ENCODE measurements around the gene SLC30A4. TPM values are rescaled to one million over a fixed set of nuclear protein-coding genes. Genes with fewer than 3 reads are reported as not detected.

Gene SLC30A4, protein sequence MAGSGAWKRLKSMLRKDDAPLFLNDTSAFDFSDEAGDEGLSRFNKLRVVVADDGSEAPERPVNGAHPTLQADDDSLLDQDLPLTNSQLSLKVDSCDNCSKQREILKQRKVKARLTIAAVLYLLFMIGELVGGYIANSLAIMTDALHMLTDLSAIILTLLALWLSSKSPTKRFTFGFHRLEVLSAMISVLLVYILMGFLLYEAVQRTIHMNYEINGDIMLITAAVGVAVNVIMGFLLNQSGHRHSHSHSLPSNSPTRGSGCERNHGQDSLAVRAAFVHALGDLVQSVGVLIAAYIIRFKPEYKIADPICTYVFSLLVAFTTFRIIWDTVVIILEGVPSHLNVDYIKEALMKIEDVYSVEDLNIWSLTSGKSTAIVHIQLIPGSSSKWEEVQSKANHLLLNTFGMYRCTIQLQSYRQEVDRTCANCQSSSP
- 1 to 10 TPM; 2.9 to 6.4 (median 4.0) TPM for polyA plus RNA-seq

DNA sequence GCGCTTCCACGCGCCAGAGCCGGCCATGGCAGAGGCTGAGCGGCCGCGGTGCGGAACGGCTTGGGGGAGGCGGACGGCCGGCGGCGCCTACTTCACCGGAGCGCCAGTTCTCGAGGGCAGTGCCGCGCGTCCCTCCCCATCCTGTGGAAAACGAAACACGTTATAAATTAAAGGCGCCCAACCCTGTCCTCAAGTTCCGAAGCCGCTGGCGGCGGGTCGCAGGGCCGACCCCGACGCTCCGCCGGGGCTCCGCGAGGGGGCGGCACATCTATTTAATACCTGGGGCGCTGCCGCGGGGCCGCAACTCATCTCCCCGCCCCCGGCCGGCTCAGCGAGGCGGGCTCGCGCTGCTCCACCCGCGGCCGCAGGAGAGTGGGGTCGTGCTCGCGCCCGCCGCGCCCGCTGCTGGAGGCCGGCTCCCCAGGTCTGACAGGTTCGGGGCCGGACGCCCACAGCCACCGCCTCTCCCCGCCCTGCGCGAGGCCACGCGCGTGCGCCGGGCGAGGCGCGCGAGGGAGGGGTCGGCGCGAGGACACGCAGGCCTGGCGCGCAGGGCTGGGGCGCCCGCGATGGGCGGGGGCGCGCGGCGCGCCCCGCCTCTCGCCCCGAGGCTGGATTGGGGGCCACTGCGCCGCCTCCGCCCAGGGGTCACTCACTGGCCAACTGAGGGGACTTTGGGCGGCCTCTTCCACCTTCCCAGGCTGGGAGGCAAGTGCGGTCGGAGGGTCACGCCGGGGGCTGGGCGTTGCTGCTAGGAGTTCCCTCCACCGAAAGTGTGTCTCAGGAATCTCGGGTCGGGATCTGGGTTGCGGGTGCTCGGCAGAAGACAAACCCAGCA lies at the start of gene SLC30A4:
TSS of gene SLC30A4 (minus strand) at position 428 of the 838 bp plus-strand sequence. CDS start at position 27, 401 bp downstream.
- peaks cover 0 to 9% (median 5%) of the 10 kb centered on the region in 3 donors for H3K27me3 Mint-ChIP-seq (ENCODE audit: low read depth in 3 of 3)
- peaks cover 5 to 14% (median 5%) of the 10 kb centered on the region in 3 donors for H3K36me3 Mint-ChIP-seq
- peak within 1 kb of the TSS; percentile 86 to 94 (median 90) for H3K27ac Mint-ChIP-seq
- peaks cover 27 to 48% of the 10 kb centered on the region in 2 donors for H3K4me1 Mint-ChIP-seq
- peak within 1 kb of the TSS; percentile 92 to 97 (median 94) for H3K4me3 Mint-ChIP-seq
- DNase-seq, result peak; percentile 84 to 85 (median 84)
- H3K9me3 Mint-ChIP-seq, result no peaks in the 10 kb centered on the region

DNA sequence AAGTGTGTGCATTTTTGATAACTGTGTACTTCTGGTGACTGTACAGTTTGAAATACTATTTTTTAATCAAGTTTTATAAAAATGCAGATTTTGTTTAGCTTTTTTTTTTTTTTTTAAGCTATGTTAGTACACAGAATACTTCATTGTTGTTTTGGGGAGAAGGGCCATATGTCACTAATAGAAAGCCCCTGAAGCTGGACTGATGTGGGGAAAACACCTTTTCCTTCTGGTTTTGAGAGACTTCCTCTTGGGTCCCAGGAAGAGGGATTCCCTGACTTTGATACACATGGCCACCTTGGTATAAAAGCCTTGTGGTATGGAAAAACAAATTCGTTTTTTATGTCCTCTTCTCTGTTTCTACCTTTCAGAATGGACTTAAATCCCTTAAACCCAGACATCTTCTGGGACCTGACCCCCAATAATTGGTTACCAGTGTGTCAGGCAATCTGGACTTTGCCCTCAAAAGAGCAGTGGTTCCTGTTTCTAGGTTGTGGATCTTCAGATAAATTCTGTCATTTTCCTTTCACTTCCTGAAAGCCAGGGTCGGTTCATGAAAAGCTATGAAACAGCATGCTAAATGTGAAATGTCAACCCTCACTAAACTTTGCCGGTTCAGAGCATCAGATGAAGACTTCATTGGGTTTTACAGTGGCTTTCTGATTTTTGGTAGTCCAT lies 33.5 kb upstream of the SLC30A4 start:
- H3K9me3 Mint-ChIP-seq, result no peaks in the 10 kb centered on the region
- no peak overlapping the region for H3K27ac Mint-ChIP-seq
- no peak for DNase-seq
- no peak overlapping the region for H3K4me3 Mint-ChIP-seq
- no peaks in the 10 kb centered on the region for H3K4me1 Mint-ChIP-seq
- no peaks in the 10 kb centered on the region for H3K36me3 Mint-ChIP-seq
- peaks cover 5 to 11% (median 6%) of the 10 kb centered on the region in 3 donors for H3K27me3 Mint-ChIP-seq (ENCODE audit: low read depth in 3 of 3)

DNA sequence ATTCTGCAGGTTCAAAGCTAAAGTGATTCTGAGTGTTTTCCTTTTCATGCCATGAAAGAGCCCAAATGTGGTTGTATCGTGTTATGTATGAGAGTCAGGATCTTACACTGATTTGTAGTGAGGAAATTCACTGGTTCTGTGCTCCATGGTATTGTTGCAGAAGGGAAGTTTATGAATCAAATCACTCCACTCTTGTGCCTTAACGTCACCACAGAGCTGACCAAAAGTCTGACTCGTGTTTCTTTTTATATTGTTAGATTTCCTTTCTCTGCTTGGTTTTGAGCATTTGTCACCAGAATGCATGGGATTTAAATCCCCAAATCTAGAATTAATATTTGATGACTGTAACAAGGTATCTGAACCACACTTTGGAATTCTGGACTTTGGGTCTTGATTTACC lies 29.1 kb upstream of the SLC30A4 start:
- no peak overlapping the region for H3K4me3 Mint-ChIP-seq

DNA sequence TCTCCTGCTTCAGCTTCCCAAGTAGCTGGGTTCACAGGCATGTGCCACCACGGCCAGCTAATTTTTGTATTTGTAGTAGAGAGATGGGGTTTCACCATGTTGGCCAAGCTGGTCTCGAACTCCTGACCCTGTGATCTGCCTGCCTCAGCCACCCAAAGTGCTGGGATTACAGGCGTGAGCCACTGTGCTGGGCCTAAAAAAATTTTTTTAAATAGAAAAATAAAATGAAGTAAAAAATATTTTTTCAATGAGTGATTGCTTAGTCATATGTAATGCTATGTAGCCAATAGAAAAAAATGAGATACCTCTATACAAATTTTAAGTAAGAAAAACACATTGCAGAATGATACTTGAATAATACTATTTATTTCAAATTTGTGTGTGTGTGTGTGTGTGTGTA lies 27.9 kb upstream of the SLC30A4 start:
- Mint-ChIP-seq H3K27me3 (ENCODE audit: low read depth in 3 of 3) (peaks cover 2 to 13% (median 9%) of the 10 kb centered on the region in 3 donors), H3K9me3 (no peaks in the 10 kb centered on the region), H3K27ac (no peak overlapping the region), H3K36me3 (no peaks in the 10 kb centered on the region), H3K4me1 (no peaks in the 10 kb centered on the region), H3K4me3 (no peak overlapping the region)
- no peak for DNase-seq

More for the DNA sequence above, 29.1 kb upstream of the SLC30A4 start:
- no peak for DNase-seq
- Mint-ChIP-seq H3K9me3 (no peaks in the 10 kb centered on the region), H3K4me1 (no peaks in the 10 kb centered on the region), H3K27ac (no peak overlapping the region), H3K36me3 (no peaks in the 10 kb centered on the region), H3K27me3 (ENCODE audit: low read depth in 3 of 3) (peaks cover 6 to 13% (median 9%) of the 10 kb centered on the region in 3 donors)

DNA sequence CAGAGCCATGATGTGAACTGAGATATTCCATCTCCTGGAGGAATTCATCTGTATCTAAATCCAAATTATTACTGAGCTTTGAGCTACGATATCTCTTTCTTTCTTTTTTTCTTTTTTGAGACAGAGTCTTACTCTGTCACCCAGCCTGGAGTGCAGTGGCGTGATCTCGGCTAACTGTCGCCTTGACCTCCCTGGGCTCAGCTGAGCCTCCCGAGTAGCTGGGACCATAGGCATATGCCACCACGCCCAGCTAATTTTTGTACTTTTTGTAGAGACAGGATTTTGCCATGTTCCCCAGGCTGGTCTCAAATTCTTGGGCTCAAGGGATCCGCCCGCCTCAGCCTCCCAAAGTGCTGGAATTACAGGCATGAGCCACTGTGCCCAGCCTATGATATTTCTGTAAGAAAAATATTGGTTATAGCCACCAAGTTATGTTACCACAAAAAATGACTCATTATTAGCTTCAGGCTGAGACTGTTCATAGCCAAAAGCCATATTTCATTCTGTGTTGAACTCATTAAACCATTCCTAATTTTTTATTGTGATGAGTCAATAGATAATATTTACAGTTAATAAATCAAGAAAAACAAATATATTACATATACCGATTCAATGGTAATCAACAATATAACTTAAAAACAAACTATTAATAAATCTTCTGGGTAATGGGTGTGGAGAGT lies 27.1 kb upstream of the SLC30A4 start:
- H3K27ac Mint-ChIP-seq, result no peak overlapping the region
- DNase-seq, result no peak
- peaks cover 0 to 12% (median 9%) of the 10 kb centered on the region in 3 donors for H3K27me3 Mint-ChIP-seq (ENCODE audit: low read depth in 3 of 3)
- H3K9me3 Mint-ChIP-seq, result no peaks in the 10 kb centered on the region
- H3K36me3 Mint-ChIP-seq, result no peaks in the 10 kb centered on the region
- no peaks in the 10 kb centered on the region for H3K4me1 Mint-ChIP-seq
- no peak overlapping the region for H3K4me3 Mint-ChIP-seq

DNA sequence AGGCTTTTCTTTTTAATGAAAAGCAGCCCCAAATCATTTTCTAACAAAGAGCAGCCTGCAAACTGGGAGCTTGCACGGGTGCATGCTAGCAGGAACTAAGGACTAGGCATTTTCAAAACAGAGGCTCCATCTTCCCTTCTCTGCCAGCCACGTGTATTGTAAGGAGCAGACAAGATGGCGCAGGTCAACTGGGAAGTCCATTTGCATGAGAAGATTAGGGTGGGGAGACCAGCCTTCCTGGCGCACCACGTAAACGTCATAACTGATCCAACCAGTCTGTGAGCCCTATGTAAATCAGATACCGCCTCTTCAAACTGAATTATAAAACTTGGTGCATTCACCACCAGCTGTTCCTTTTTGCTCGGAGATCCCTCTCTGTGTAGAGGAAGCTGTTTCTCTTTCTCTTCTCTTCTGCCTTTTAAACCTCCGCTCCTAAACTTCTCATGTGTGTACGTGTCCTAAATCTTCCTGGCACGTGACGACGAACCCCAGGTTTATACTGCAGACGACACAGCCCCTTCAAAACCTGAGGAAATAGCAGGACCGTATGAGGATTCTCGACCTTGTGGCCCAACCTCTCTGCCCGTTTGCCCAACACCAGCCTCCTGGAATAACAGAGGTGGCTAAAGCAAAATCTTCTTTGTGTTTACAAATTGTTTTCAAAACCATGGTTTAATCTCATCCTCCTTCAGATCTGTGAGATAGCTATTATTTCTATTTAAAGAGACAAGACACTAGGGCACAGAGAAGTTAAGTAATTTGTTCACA lies 26.4 kb upstream of the SLC30A4 start:
- Mint-ChIP-seq H3K4me1 (no peaks in the 10 kb centered on the region), H3K9me3 (no peaks in the 10 kb centered on the region), H3K4me3 (no peak overlapping the region), H3K27me3 (ENCODE audit: low read depth in 3 of 3) (peaks cover 0 to 9% (median 5%) of the 10 kb centered on the region in 3 donors), H3K27ac (no peak overlapping the region), H3K36me3 (no peaks in the 10 kb centered on the region)
- no peak for DNase-seq

DNA sequence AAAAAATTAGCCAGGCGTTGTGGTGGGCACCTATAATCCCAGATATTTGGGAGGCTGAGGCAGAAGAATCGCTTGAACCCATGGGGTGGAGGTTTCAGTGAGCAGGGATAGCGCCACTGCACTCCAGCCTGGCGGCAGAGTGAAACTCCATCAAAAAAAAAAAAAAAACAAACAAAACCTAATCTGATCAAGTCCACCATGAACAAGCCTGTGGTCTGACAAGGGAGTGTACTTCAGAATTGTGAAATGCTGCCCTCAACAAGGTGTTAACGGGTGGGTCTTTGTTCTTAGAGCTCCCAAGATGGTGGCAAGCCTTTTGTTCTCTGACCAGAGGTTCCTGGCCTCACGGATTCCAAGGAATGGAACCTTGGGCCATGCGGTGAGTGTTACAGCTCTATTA lies 24.2 kb upstream of the SLC30A4 start:
- H3K27me3 Mint-ChIP-seq (ENCODE audit: low read depth in 3 of 3), result peaks cover 0 to 9% (median 5%) of the 10 kb centered on the region in 3 donors
- no peaks in the 10 kb centered on the region for H3K36me3 Mint-ChIP-seq
- H3K4me3 Mint-ChIP-seq, result no peak overlapping the region

DNA sequence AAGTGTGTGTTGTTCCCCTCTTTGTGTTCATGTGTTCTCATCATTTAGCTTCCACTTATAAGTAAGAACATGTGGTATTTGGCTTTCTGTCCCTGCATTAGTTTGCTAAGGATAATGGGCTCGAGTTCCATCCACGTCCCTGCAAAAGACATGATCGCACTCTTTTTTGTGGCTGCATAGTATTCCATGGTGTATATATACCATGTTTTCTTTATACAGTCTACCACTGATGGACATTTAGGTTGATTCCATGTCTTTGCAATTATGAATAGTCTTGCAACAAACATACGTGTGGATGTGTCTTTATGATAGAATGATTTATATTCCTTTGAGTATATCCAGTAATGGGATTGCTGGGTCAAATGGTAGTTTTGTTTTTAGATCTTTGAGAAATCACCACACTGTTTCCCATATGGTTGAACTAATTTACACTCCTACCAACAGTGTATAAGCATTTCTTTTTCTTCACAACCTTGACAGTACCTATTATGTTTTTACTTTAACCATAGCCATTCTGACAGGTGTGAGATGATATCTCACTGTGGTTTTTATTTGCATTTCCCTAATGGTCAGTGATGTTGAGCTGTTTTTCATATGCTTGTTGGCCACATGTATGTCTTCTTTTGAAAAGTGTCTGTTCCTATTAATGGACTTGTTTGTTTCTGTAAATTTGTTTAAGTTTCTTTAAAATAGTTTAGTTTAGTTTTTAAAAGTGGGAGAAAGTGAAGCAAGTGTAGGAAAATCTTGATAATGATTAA lies 21.9 kb upstream of the SLC30A4 start:
- H3K27me3 Mint-ChIP-seq (ENCODE audit: low read depth in 3 of 3), result peaks cover 0 to 3% (median 2%) of the 10 kb centered on the region in 3 donors
- no peak for DNase-seq
- H3K9me3 Mint-ChIP-seq, result no peaks in the 10 kb centered on the region
- no peak overlapping the region for H3K27ac Mint-ChIP-seq
- no peak overlapping the region for H3K4me3 Mint-ChIP-seq
- no peaks in the 10 kb centered on the region for H3K4me1 Mint-ChIP-seq
- H3K36me3 Mint-ChIP-seq, result no peaks in the 10 kb centered on the region

More for the DNA sequence above, 24.2 kb upstream of the SLC30A4 start:
- H3K9me3 Mint-ChIP-seq, result no peaks in the 10 kb centered on the region
- H3K4me1 Mint-ChIP-seq, result no peaks in the 10 kb centered on the region
- H3K27ac Mint-ChIP-seq, result no peak overlapping the region
- DNase-seq, result no peak

DNA sequence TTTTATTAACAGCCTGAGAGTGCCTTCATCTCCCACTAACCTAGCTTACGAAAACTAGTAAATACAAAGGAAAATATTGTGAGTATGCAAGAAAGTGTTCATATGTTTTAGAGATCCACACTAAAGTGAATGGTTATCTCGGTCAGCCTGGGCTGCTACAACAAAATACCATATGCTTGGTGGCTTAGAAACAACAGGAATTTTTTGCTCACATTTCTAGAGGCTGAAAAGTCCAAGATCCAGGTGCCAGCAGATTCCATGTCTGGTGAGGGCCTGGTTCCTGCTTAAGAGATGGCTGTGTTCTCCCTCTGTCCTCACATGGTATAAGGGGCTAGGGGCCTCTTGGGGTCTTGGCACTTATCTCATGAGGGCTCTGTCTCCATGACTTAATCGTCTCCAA lies 20.5 kb upstream of the SLC30A4 start:
- no peaks in the 10 kb centered on the region for H3K4me1 Mint-ChIP-seq
- DNase-seq, result no peak
- no peaks in the 10 kb centered on the region for H3K9me3 Mint-ChIP-seq
- H3K27ac Mint-ChIP-seq, result no peak overlapping the region
- peaks cover 0 to 3% (median 0%) of the 10 kb centered on the region in 3 donors for H3K27me3 Mint-ChIP-seq (ENCODE audit: low read depth in 3 of 3)
- H3K36me3 Mint-ChIP-seq, result no peaks in the 10 kb centered on the region
- no peak overlapping the region for H3K4me3 Mint-ChIP-seq

DNA sequence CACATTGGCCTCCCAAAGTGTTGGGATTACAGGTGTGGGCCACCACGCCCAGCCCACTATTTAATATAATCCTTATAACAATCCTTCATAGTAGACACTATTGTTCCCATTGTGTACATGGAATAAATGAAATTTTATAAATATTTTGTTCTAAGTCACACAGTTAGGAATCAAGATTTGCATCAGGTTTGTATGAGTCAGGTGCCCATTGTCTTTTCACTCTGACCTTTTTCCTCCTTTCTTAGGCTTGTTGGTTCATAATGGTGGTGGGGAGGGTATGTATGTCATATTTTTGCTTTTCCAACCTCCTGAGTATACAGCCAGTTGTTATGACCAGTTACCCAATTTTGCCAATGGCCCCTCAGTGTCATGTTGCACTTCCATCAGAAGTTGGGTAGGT lies 18.0 kb upstream of the SLC30A4 start:
- no peak overlapping the region for H3K4me3 Mint-ChIP-seq
- H3K27ac Mint-ChIP-seq, result no peak overlapping the region
- H3K36me3 Mint-ChIP-seq, result no peaks in the 10 kb centered on the region
- no peaks in the 10 kb centered on the region for H3K4me1 Mint-ChIP-seq
- peaks cover 0 to 2% (median 0%) of the 10 kb centered on the region in 3 donors for H3K27me3 Mint-ChIP-seq (ENCODE audit: low read depth in 3 of 3)
- no peaks in the 10 kb centered on the region for H3K9me3 Mint-ChIP-seq
- no peak for DNase-seq

DNA sequence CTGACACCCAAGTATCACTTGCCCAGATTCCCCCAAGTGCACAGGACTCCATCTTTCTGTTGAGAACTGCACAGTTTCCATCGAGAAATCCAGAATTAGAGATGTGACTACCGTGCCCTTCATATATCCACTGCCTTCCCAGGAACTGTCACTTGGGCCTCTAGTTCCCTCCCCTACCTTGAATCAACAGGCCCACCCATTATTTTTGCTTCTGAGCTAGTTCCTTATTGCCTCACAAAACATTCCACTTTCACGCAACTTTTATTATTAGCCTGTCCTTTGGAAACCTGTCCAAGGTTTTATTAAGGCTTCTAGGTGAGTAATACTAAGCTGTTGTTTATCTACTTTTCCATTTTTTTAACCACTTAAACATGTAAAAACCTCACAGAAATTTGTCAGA lies 17.1 kb upstream of the SLC30A4 start:
- peaks cover 0 to 3% (median 0%) of the 10 kb centered on the region in 3 donors for H3K27me3 Mint-ChIP-seq (ENCODE audit: low read depth in 3 of 3)
- DNase-seq, result no peak
- H3K27ac Mint-ChIP-seq, result no peak overlapping the region

DNA sequence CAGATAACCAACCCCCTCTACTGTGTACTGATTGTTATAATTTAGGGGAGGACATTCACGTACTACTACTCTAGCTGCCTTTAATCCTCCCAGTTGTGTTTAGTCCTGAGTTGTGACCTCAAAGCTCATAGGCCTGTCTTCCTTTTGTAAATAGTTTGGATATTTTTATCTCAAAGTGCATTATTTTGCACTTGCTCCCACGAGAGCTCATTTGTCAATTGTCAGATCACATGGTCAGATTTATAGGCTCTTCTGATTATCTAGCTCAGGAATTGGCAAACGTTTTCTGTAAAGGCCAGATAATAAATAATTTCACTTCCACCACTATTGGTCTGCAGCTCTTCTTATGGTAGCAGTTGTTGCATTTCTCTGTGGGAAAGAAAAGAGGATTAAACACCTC lies 14.4 kb upstream of the SLC30A4 start:
- no peak for DNase-seq
- Mint-ChIP-seq H3K4me3 (no peak overlapping the region), H3K4me1 (no peaks in the 10 kb centered on the region), H3K27ac (no peak overlapping the region), H3K36me3 (no peaks in the 10 kb centered on the region), H3K9me3 (no peaks in the 10 kb centered on the region), H3K27me3 (ENCODE audit: low read depth in 3 of 3) (peaks cover 0 to 3% (median 2%) of the 10 kb centered on the region in 3 donors)

More for the DNA sequence above, 17.1 kb upstream of the SLC30A4 start:
- Mint-ChIP-seq H3K9me3 (no peaks in the 10 kb centered on the region), H3K36me3 (no peaks in the 10 kb centered on the region), H3K4me3 (no peak overlapping the region), H3K4me1 (no peaks in the 10 kb centered on the region)

All from immature natural killer cell (primary cell).